Fibroblast of the aortic adventitia (primary cell): ENCODE data around the gene KRTAP19-5. TPM values are rescaled to one million over a fixed set of nuclear protein-coding genes. Genes with fewer than 3 reads are reported as not detected.
"Not testable (repeated sequence)": the region's sequence is repeated elsewhere in the genome, so short reads cannot be mapped to it uniquely, and the experiment has no call there.

Experiments used
- DNase-seq: peaks from one replicate; pipeline ENCODE4 v3.0.0-alpha.2; 2010; ENCODE audit warnings: low read depth
- H3K4me3 ChIP-seq: 2 replicates; pipeline ENCODE4 v1.5.1; 2011; ENCODE audit warnings: low read depth, mild to moderate bottlenecking, control low read depth, low read length, moderate library complexity
- total RNA-seq: library from RNA; depleted of rRNA; stranded (reverse); fragments of >200 nt; gene quantifications from 2 replicates; pipeline ENCODE4 v1.2.3, GENCODE V29; 2012; ENCODE audit warnings: low replicate concordance
- TF ChIP-seq, protein P1 (sequence below): IDR thresholded peaks from 2 replicates; pipeline ENCODE4 v1.5.1; 2011; ENCODE audit warnings: mild to moderate bottlenecking, low read length, control low read depth, inconsistent platforms; ENCODE audit not compliant: insufficient read depth

Gene KRTAP19-5
- not detected in 2 replicates for total RNA-seq

DNA sequence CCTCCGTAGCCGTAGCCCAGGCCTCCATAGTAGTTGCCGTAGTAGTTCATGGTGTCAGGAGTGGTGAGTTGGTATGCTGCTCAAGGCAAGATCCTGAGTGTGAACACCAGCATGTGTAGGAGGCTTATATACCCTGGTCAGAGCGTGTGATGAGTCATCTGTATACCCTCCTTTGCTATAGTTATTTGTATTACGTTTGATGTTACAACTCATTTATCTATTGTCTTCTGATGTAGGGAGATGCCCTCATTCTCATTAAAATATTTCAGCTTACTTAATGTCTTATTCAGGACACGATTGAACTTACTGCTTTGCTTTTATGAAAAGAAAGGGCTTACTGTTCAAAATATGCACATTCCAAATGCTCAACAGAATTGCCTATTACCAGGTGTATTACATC lies at the start of gene KRTAP19-5:
Gene KRTAP19-5 (minus strand): TSS at position 101 of the 400 bp plus-strand sequence. CDS start 51 bp downstream, at position 50.
- DNase-seq, result no peak
- H3K4me3 ChIP-seq, result no peak within 1 kb of the TSS
- TF ChIP-seq, protein P1, sequence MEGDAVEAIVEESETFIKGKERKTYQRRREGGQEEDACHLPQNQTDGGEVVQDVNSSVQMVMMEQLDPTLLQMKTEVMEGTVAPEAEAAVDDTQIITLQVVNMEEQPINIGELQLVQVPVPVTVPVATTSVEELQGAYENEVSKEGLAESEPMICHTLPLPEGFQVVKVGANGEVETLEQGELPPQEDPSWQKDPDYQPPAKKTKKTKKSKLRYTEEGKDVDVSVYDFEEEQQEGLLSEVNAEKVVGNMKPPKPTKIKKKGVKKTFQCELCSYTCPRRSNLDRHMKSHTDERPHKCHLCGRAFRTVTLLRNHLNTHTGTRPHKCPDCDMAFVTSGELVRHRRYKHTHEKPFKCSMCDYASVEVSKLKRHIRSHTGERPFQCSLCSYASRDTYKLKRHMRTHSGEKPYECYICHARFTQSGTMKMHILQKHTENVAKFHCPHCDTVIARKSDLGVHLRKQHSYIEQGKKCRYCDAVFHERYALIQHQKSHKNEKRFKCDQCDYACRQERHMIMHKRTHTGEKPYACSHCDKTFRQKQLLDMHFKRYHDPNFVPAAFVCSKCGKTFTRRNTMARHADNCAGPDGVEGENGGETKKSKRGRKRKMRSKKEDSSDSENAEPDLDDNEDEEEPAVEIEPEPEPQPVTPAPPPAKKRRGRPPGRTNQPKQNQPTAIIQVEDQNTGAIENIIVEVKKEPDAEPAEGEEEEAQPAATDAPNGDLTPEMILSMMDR, result no peak

DNA sequence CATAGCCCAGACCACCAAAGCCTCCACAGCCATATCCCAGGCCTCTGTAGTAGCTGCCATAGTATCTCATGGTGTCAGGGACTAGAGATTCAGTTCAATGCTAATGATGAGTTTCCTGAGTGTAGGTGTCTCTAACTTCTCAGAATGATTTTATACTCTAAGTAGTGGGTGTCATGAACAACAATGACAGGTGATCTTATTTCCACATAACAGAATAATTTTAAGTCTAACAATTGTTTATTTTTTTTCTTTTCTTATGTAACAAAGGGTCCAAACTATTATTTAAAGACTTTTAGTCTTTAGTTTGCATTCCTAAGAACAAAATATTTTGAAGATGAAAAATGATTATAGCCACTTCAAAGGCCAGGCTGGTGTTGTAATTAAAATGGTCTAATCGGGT lies 39.8 kb upstream of the KRTAP19-5 start, which contains the start of gene KRTAP19-6:
Gene KRTAP19-6 (minus strand): TSS at position 101 of the 400 bp plus-strand sequence. CDS start 31 bp downstream, at position 70.
- TF ChIP-seq, protein P1, result no peak
- no peak within 1 kb of the TSS for H3K4me3 ChIP-seq
- no peak for DNase-seq

DNA sequence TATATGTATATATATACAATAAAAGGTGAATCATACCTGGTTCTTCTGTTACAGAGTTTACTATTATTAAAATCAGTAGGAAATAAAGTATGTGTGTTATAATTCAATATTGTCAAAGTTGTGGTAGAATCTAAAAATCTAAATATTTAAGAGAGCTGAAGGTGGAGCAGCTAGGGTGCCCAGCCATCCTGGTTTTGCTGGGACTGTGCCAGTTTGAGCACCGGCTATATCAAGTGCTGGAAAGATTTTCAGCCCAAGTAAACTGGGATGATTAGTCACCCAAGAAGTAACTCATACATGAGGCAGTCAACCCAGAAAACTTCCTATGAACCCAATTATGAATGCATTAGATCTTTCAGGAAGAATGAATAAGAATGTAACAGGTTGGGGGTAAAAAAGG lies 16.9 kb upstream of the KRTAP19-5 start:
- no peak overlapping the region for H3K4me3 ChIP-seq
- TF ChIP-seq, protein P1, result no peak

DNA sequence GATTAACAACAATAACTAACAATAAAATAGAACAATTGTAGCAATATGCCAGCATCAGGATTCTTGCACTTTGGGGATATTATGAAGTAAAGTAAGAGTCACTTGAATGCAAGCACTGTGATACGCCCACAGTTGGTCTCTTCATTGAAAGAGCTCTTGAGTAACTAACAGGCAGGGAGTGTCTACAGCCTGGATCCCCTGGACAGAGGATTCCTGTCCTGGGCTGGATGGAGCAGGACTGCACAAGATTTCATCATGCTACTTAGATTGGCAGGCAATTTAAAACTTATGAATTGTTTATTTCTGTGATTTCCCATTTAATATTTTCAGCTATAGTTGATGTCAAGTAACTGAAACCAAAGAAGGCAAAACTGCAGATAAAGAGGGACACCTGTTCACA lies 13.7 kb upstream of the KRTAP19-5 start:
- DNase-seq, result no peak
- TF ChIP-seq, protein P1, result no peak
- H3K4me3 ChIP-seq, result no peak overlapping the region

More for the DNA sequence above, 16.9 kb upstream of the KRTAP19-5 start:
- no peak for DNase-seq

DNA sequence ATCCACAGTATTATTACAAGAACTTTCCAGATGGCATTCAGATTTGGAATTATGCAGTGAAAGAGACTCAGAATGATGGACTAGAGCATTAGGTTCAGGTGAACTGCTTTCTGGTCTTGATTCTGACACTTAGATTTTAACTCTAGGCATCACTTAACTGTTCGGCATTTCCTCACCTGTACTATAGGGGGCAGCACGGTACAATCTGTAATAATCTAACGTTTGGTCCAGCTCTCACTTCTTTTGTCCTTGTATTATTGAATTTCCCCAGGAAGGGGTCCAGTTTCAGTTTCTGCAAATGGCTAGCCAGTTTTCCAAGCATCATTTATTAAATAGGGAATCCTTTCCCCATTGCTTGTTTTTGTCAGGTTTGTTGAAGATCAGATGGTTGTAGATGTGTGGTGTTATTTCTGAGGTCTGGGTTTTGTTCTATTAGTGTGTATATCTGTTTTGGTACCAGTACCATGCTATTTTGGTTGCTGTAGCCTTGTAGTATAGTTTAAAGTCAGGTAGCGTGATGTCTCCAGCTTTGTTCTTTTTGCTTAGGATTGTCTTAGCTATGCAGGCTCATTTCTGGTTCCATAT lies 3.8 kb upstream of the KRTAP19-5 start:
- not testable (repeated sequence) for H3K4me3 ChIP-seq, DNase-seq
- TF ChIP-seq, protein P1, result peak; percentile 2

DNA sequence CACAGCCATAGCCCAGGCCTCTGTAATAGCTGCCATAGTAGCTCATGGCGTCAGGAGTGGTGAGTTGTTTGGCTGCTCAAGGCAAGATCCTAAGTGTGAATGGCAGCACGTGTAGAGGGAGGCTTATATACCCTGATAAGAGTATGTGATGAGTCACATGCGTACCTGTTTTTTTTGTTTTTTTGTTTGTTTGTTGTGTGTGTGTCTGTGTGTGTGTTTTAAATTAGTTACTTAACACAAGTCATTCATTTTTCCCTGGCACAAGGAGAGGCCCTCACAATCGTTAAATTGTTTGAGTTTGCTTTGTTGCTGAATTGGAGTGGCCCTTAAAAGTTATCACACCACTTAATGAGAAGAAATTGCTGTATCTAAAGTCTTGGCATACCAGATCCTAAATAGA lies 4.9 kb downstream of the KRTAP19-5 start, which contains the start of gene KRTAP19-4:
Gene KRTAP19-4 (minus strand): TSS at position 101 of the 400 bp plus-strand sequence. CDS start 55 bp downstream, at position 46.
- no peak for DNase-seq
- TF ChIP-seq, protein P1, result no peak
- no peak within 1 kb of the TSS for H3K4me3 ChIP-seq
